ENCODE measurements around the gene ISM1.

The ISM1 gene

DNA sequence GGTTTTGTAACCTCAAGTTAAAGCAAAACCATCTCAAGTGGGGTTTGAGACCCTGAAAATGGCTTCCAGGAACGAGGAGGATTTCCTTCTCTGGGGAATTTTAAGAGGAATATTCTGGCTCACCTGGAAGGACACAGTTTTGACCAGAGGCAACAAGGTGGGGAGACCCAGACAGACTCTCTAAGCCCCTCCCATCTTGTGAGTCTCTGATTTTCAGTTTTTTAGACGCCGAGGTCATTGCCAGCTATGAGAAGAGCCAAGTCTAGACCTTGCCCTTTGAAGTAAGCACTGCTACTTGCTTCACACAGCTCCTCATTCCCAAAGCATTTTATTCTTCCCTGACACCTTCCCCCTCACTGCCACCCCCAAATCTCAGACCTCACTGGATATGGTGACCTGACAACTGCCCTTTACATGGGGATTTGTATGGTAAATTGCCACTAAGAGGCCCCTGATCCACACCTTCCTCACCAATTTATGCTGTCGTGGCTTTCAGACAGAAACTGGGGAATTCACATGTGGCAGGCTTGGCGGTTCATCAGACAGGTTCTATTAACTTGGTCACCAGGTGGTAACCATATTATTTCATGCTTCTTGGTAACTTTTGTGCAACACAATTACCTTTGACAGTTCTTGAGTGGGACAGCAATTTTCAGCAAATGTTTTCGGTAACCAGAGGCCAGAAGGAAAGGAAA is 116.2 kb downstream of the ISM1 start:
- H3K36me3 ChIP-seq: no peaks in the 10 kb centered on the region
- H3K27me3 ChIP-seq: no peaks in the 10 kb centered on the region
- TF ChIP-seq, protein P1, sequence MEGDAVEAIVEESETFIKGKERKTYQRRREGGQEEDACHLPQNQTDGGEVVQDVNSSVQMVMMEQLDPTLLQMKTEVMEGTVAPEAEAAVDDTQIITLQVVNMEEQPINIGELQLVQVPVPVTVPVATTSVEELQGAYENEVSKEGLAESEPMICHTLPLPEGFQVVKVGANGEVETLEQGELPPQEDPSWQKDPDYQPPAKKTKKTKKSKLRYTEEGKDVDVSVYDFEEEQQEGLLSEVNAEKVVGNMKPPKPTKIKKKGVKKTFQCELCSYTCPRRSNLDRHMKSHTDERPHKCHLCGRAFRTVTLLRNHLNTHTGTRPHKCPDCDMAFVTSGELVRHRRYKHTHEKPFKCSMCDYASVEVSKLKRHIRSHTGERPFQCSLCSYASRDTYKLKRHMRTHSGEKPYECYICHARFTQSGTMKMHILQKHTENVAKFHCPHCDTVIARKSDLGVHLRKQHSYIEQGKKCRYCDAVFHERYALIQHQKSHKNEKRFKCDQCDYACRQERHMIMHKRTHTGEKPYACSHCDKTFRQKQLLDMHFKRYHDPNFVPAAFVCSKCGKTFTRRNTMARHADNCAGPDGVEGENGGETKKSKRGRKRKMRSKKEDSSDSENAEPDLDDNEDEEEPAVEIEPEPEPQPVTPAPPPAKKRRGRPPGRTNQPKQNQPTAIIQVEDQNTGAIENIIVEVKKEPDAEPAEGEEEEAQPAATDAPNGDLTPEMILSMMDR (IDR thresholded peaks at IDR 0.05): no peak
- H3K4me1 ChIP-seq: peaks cover 0 to 13% (median 1%) of the 10 kb centered on the region in 4 donors
- H3K9me3 ChIP-seq: no peaks in the 10 kb centered on the region
- no peak overlapping the region for H3K27ac ChIP-seq
- intact Hi-C loops (cut with DNase I; ENCODE audit: low total_unique reads): no loop called here
- DNase-seq: no peak
- H3K4me3 ChIP-seq: no peak overlapping the region

DNA sequence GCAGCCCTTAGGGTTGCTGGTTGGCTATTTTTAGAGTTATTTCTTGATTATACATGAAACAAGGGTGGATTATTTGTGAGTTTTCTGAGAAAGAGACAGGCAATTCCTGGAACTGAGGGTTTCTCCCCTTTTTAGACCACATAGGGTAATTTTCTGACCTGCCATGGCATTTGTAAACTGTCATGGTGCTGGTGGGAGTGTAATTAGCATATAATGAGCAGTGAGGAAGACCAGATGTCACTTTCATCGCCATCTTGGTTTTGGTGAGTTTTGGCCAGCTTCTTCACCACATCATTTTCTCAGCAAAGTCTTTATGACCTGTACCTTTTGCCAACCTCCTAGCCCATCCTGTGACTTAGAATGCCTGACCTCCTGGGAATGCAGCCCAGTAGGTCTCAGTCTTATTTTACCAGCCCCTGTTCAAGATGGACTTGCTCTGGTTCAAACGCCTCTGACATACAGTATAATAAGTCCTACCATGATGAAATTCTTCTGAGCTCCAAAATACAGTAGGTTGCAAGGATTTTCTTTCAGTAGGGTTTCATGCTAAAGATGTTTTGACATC is 117.1 kb downstream of the ISM1 start:
- no peak for DNase-seq
- no peaks in the 10 kb centered on the region for H3K9me3 ChIP-seq
- H3K27me3 ChIP-seq: no peaks in the 10 kb centered on the region
- TF ChIP-seq, protein P1 (IDR thresholded peaks at IDR 0.05): no peak
- H3K4me3 ChIP-seq: no peak overlapping the region
- intact Hi-C loops (cut with DNase I; ENCODE audit: low total_unique reads): no loop called here
- no peaks in the 10 kb centered on the region for H3K36me3 ChIP-seq
- no peak overlapping the region for H3K27ac ChIP-seq
- H3K4me1 ChIP-seq: peaks cover 0 to 9% (median 1%) of the 10 kb centered on the region in 4 donors

DNA sequence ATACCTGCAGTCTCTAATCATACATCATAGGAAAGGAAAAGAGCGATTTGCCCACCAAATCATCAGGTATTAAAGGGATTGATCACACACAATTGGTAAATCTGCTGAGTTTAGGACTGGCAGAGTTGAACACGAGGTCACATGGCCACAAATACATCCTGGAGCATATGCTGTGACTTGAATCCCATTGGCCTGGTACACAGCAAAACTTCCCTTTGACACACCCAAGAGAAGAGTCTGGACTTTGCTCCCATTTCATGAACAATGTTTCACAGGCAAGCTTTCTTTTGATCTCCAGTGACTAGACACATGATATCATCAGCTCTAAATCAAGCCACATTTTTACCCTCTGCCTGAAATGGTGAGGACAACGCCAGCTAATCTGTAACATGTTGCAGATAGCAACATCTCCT is 117.9 kb downstream of the ISM1 start:
- Histone ChIP-seq H3K27me3 (no peaks in the 10 kb centered on the region), H3K9me3 (no peaks in the 10 kb centered on the region), H3K36me3 (no peaks in the 10 kb centered on the region), H3K4me3 (no peak overlapping the region), H3K27ac (no peak overlapping the region), H3K4me1 (peaks cover 0 to 3% (median under 1%) of the 10 kb centered on the region in 4 donors)
- TF ChIP-seq, protein P1 (IDR thresholded peaks at IDR 0.05): no peak
- intact Hi-C loops (cut with DNase I; ENCODE audit: low total_unique reads): no loop called here
- no peak for DNase-seq

DNA sequence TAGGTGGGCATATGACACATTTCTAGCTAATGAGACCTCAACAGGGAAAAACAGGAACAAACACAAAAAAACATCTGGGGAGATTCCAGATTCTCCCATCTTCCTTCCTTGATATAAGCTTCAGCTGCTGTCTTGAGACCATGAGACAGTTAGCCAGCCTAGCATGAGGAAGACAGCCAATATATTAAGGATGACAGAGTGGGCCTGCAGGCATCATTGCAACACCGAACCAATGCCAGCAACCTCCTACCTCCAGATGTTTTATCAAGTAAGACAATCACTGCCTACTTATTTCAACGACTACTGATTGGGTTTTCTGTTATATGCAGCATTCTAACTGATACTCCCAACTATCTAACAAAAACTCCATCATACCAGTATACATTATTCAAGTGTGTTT is 119.0 kb downstream of the ISM1 start:
- no peak for DNase-seq
- no peak overlapping the region for H3K4me3 ChIP-seq
- intact Hi-C loops (cut with DNase I; ENCODE audit: low total_unique reads): no loop called here
- H3K9me3 ChIP-seq: no peaks in the 10 kb centered on the region
- TF ChIP-seq, protein P1 (IDR thresholded peaks at IDR 0.05): no peak
- no peaks in the 10 kb centered on the region for H3K27me3 ChIP-seq
- peaks cover 0 to 4% (median 1%) of the 10 kb centered on the region in 4 donors for H3K4me1 ChIP-seq
- no peaks in the 10 kb centered on the region for H3K36me3 ChIP-seq
- no peak overlapping the region for H3K27ac ChIP-seq

DNA sequence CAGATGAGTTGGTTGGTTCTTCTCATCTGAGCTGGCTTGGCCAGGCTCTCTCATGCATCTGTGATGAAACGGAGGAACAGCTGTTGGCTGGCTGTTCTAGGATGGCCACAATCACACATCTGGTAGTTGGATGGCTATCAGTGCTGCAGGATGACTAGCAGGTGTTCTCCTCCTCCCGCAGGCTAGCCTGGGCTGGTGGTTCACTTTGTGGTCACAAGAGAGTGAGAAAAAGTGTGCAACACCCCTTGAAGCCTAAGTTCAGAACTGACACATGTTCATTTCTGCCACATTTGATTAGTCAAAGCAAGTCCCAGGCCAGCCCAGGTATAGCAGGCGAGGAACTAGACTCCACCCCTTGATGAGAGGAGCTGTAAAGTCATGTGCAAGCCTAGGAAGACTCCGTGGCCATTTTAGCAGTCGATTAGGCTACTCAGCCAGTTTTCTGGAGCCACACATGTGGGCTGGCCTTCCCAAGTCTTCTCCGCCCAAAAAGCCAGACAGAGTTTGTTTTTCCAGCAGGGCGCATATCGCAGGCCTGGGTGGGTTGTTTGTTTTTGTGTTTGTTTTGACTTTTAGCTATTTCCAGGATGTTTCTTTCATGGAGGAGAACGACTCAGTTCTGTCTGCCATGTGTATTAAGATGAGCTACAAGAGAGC is 120.8 kb downstream of the ISM1 start:
- intact Hi-C loops (cut with DNase I; ENCODE audit: low total_unique reads): no loop called here
- DNase-seq: no peak
- TF ChIP-seq, protein P1 (IDR thresholded peaks at IDR 0.05): no peak

More for the DNA sequence above, 120.8 kb downstream of the ISM1 start:
- Histone ChIP-seq H3K9me3 (no peaks in the 10 kb centered on the region), H3K36me3 (no peaks in the 10 kb centered on the region), H3K27ac (no peak overlapping the region), H3K4me3 (no peak overlapping the region), H3K27me3 (no peaks in the 10 kb centered on the region), H3K4me1 (peaks cover 0 to 14% (median 5%) of the 10 kb centered on the region in 4 donors)

Measured in tibial artery (tissue), 4 donors.